ENCODE results near the gene POFUT2. TPM values are rescaled to one million over a fixed set of nuclear protein-coding genes. Genes with fewer than 3 reads are reported as not detected.

Gene POFUT2
- total RNA-seq, 4 donors from 2014 or later = 17.5 to 48.9 (median 19.8) TPM

DNA sequence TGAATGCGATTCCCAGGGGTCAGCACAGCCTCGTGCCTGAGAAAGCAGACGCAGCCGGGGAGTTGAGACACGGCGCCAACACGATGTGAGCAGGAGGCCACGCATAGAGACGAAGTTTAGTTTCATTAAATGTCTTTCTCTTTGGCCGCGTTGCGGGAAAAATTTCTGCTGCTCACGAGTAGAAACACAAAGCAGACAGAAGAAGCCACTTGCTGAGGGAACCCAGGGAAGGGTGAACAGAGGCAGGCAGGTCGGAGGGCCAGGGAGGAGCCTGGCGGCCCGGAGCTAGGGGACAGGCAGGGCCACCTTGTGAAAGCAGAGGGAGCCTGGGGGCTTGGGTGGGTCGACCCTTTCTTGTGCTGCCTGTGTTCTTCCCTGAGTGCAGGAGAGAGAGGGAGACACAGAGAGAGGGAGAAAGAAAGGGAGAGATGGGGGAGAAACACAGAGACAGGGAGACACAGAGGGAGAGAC is 33.2 kb downstream of the POFUT2 start:
- no peak for ATAC-seq (ENCODE audit: low FRiP score)
- no peak for DNase-seq (ENCODE audit: low spot score)
- TF ChIP-seq, protein P1, sequence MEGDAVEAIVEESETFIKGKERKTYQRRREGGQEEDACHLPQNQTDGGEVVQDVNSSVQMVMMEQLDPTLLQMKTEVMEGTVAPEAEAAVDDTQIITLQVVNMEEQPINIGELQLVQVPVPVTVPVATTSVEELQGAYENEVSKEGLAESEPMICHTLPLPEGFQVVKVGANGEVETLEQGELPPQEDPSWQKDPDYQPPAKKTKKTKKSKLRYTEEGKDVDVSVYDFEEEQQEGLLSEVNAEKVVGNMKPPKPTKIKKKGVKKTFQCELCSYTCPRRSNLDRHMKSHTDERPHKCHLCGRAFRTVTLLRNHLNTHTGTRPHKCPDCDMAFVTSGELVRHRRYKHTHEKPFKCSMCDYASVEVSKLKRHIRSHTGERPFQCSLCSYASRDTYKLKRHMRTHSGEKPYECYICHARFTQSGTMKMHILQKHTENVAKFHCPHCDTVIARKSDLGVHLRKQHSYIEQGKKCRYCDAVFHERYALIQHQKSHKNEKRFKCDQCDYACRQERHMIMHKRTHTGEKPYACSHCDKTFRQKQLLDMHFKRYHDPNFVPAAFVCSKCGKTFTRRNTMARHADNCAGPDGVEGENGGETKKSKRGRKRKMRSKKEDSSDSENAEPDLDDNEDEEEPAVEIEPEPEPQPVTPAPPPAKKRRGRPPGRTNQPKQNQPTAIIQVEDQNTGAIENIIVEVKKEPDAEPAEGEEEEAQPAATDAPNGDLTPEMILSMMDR (IDR thresholded peaks at IDR 0.05) = no peak

- ATAC-seq (ENCODE audit: low FRiP score) = no peak
- DNase-seq (ENCODE audit: low spot score) = no peak
- TF ChIP-seq, protein P1 (IDR thresholded peaks at IDR 0.05) = no peak
Measured at GRCh38 chr21:45253633-45254459, 33.8 kb downstream of the POFUT2 start.

- DNase-seq (ENCODE audit: low spot score) (no peak), ATAC-seq (ENCODE audit: low FRiP score) (no peak)
- TF ChIP-seq, protein P1 (IDR thresholded peaks at IDR 0.05) = no peak
Measured at GRCh38 chr21:45253180-45253579, 34.5 kb downstream of the POFUT2 start.

DNA sequence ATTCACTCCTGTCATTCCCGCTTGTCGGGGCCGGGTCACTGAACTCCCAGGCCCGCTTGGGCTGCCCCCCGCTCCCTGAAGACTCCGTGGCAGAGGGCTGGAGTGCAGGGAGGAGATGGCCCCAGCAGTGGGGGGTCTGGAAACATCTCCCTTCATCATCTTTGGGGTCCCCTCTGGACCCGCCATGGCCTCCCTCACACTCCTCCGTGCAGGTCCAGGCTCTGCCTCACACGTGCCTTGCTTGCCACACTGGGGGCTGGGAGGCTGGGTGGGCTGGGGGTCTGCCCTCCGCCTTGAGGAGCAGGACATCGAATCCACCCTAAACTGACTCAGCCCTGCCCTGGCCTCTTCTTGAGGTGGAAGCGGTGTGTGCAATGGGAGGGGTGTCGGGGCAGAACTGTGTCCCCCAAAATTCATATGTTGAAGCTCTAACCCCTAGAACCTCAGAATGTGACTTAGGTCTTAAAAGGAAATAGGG is 35.2 kb downstream of the POFUT2 start:
- ATAC-seq (ENCODE audit: low FRiP score) (no peak), DNase-seq (ENCODE audit: low spot score) (no peak)
- TF ChIP-seq, protein P1 (IDR thresholded peaks at IDR 0.05) = no peak

DNA sequence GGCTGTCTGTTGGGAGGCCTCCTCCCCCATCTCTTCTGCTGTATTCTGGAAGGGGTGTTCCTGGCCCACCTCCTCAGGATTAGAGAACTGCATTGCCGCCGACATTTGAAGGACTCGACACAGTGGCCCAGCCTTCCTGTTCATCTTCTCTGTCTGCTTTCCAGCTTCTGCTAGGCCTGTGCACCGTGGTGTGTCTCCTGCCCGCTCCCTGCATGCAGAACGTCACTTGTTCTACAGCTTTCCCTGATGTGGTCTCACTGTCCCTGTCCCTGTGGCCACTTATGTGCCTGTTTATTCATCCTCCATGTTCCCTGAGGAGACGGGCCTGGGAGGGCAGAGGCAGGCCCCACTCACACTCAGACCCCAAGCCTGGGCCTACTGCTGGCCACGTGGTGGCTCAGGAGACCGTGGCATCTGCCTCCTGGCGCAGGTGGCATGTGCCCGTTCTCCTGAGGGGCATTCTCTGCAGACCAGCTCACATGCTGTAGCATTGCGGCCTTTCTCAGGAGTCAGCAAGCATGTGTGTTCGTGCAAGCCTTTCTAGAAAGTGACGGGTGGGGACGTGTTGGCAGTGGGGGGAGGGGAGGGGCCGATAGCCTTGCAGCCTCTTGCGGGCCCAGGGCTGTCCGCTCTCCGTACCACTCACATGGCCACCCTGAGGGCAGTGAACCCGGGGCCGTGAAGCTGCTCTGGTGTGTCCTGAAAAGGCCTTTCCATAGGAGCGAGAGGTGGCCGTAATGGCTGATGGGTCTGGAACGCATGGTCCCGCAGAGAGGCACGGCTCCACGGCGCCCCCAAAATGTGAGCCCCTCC is 35.9 kb downstream of the POFUT2 start:
- ATAC-seq (ENCODE audit: low FRiP score) (no peak), DNase-seq (ENCODE audit: low spot score) (no peak)

DNA sequence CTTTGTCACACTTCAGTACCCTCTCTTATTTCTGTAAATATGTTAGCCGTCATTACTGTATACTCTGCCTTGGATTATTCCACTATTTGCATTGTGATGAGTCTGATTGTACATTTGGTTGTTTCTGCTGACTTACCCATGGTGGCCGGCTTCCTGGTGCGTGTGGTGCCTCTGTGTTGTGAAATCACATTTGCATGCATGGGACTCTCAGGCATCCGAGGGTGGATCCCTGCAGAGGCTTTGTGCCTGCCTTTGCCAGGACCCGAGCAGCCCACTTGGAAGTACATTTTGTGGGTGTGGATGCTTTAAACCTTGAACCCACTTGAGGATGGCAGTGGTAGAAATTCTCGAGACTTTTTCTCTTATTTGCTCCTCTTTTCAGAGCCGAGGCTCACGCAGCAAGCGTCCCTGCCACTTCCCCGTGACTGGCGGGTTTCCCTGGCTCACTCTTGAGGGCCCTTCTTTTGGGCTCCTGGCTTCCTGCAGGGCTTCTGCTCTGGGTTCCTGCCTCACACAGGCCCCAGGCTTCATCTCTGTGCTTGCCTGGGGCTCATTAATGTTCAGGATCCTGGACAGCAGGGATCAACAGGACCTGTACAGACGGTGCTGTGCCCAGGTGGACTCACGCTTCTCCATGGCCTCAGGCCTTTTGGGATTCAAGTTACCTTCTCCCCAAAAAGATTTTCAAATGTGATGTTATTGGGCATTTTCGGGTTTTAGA is 36.6 kb downstream of the POFUT2 start:
- ATAC-seq (ENCODE audit: low FRiP score) (no peak), DNase-seq (ENCODE audit: low spot score) (no peak)
- TF ChIP-seq, protein P1 (IDR thresholded peaks at IDR 0.05) = no peak

More for the DNA sequence above, 35.9 kb downstream of the POFUT2 start:
- TF ChIP-seq, protein P1 (IDR thresholded peaks at IDR 0.05) = no peak
